ENCODE results near the gene BCL11B.

The BCL11B gene

DNA sequence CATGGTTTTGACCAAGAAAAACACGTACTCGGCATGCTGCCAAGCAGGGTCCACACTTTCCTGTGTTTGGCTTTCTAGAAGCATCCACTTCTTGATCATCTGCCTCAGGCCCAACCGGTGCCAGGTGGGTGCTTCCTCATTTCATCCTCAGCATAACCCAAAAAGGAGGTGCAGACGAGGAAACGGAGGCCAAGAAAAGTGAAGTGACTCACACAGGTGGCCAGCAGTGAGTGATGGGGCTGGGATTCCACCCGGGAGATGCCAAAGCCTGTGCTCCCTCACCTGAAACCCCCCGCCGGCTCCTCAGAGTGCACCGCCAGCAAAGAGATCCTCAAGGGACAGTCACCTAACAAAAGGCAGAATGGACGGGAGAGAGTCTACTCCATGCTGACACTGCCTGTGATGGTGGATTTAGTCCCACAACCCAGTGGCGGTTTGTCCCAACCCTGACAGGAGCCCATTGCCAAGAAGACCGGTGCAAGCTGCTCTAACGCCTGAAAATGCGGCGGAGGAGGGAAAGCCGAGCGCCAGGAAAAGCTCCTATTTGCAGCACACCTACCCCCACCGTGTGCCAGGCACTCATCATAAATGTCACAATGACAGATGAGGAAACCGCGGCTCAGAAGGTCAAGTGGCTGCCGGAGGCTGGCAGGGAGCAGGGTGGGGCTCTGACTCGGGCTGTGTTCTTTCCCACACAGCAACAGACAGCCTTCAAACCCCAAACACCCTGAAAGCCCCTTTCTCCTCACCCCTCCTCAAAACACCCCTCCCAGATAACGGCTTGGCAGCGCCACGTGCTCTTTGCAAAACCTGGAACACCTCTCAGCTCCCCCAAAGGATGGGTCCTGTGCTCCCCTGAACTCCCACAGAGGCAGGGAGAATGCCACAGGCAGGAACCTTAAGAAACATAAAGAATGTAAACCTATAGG lies 18.8 kb downstream of the BCL11B start:
- DNase-seq = peak in 1 of 3 experiments; percentile 44

DNA sequence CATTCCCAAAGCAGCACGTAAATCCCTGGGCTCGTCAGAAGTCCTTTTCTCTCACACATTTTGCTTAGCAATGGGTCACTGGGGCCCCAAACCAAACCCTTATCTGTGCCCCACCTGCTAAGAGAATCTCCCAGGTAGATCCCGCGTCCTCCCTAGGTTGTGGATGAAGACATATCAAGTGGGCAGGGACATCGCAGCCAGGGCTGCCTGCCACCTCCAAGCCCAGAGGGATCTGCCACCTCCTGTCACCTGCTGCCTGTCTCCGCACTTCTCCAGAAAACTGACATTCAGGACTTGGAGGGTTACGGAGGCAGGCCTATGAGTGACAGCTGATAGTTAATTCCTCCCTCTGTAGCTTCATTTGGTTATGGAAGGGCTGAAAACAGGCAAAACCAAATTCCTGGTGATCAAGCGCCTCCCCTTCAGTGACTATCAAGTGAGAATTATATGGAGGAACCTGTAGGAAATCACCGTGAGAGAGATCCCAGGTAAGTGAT lies 19.5 kb downstream of the BCL11B start:
- DNase-seq = no peak

DNA sequence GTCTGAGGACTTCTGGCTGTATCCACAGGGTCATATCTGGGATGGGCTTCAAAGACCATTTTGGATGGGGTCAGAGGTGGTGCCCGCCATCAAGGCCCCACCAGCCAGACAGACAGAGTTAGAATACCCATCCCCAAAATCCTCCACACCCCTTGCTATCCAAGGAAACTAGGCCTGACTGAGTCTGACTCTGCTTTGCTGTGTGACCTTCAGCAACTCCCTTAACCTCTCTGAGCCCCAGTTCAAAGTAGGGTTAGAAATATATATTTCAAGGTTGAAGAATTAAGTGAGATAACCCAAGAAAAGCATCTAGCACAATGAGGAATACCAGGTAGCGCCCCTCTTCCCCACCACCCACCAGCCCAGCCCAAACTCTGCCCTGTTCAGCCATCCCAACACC lies 20.3 kb downstream of the BCL11B start:
- DNase-seq = no peak

DNA sequence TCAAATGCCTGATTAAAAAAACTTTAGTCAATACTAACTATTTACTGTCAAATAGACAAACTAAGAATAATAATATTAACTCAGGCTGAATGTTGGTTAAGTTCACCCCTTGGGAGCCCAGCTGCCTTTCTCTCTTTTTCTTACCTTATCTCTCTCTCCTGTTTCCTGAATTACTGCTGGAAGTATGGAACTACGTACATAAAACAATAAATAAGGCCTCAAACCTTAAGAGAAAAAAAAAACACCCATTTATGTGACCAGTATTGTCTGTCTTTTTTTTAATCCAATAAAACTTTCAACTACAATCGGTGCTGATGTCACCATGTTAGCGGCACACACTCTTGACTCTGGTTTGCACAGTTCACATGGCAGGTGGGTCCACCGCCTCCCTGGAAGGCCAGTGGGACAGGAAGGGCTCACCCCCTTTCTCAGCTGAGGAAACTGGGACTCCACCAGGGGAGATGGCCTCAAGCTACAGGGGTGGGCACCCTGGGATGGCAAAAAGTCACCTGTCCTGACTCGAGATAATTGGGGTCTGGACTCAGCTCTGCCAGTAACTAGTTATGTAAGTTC lies 21.3 kb downstream of the BCL11B start:
- no peak for DNase-seq

DNA sequence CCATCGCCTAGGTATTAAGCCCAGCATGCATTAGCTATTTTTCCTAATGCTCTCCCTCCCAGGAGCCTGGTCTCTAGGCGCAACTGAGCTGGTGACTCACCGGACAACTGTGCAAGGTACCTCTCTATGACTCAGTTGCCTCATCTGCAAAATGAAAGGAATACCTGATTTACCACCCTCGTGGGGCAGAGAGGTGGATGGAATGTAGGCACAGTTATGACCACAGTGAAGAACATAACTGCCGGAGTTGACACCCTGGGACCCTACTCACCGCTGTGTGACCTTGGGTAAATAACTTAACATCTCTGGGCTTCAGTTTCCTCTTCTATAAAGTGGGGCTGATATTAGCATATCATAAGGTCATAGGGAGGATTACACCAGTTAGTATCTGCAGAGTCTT lies 22.6 kb downstream of the BCL11B start:
- DNase-seq = no peak

DNA sequence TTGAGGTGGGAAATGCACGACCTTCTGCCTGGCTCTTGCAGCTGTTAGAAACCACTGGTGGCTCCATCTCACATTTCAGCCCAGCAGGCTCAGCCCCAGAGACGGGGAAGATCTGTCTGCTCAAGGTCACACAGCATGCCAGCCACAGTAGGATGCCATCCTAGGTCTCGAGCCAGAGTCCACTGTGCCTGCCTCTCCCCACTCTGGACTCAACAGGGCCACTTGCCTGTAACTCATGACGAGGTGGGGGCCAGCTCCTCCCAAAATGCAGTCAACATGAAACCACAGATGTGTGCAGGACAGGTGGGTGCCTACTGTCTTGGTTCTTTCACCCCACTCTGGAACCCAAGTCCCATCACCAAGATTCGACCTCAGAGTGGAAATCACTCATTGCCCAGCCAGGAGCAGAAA lies 23.2 kb downstream of the BCL11B start:
- DNase-seq = no peak

DNA sequence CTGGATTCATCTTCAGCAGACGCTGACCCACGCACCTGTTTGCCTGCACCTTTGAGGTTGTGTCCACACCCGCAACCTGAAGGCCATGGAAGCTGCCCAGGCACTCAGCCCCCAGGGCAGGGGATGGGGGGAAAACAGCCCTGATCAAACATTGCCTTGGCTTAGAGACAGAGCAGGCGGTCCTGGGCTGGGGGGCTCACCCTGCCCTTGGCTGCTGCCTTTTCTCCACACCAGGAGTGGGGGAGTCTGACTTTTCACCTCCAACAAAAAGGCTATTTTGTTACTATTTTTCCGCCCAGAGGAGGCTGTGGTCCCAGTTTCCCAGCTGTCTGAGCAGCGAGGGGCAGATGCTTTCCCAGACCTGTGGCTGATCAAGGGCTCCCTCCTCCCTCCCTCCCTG lies 24.2 kb downstream of the BCL11B start:
- DNase-seq = no peak

DNA sequence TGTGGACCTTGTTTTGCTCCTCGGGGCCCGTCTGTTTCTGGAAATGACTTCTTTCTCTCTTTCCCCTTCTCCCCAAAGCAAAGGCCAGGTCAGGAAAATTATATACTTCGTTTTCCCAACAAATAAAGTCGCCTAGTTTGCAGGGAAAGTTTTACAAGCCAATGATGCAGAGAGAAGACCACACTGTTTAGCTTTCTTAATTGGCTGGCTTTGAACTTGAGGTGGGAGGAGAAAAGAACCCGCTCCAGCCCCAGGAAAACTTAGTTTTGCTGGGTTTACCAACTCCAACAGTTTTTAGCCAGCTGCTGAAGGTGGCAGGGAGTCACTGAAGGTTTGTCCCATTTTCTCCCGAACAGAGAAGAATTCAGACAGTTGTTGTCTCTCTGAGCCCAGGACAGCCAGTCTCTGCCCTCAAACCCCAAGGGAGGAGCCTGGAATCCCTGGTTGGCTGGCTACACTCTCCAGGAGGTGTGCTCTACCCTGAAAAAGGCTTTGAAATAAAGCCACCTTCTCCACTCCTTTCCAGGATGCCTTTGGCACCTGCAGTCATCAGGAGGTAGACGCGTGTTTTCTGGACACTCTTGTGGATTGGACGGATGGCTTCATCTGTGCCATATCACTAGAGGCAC lies 24.8 kb downstream of the BCL11B start:
- DNase-seq = no peak

DNA sequence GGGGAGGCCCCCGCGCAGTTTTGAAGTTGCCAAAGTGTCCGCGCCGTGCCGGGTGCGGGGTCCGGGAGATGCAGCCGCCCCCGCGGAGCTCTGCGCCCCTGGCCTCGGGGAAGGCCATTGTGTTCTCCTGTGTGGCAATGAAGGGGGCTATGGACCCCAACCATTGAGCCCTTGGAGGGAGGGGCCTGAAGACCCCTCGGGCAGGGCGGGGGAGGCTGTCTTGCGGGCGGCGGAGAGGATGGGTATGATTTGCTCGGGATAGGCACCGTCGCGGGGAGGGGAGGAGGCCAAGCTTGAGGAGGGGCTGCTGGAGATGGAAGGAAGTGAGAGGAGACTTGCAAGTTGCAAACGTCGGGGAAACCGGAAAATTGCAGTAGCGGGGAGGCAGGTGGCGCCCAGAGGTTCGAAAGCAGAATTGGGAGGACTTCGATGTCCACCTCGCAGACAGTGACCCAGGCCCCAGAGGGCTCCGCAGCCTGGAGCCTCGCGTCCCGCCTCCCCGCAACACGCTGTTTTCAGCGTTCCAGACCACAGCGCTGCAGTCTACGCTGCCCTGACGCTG lies 25.4 kb downstream of the BCL11B start:
- no peak for DNase-seq

DNA sequence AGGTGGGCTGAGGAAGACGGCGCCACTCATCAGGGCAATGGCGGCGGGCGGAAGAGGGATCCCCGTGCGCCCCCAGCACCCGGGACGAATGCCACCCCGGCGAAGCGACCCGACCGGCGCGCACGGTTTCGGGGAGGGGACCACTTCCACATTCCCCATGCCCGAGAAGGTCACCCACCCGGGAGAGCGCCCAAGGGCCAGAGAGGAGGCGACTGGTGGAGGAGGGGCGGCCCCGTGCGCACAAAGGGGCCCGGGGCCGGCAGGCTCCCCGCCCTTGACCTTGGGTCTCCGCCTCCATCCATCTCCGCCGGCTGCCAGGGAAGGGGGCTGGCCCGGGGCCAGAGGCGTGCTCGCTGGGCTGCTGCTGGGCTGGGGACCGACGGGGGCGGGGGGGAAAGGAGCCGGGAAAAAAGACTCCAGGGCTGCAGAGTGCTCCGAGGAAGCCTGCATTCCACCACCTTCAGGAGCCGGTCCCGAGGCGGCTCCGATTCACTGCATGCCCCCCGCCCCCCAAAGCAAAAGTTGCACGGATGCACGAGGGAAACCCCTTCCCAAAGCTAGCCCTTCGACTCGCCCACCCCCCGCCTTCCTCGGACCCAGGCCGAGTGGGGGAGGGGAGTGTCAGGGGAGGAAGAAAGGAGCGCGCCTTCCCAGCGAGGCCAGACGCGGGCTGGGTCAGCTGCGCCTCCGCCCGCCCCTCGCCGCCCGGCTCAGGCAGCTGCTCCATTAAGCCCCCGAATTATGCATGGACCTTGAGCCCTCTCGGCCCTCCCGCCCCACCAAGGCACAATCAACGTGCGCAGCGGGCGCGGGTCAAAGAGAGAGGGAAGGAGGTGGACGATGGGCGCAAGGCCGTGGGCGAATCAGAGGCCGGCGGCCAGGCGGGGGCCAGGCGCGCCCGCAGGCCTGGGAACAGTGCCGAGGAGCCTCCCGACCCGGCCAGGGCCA lies 26.2 kb downstream of the BCL11B start:
- no peak for DNase-seq

DNA sequence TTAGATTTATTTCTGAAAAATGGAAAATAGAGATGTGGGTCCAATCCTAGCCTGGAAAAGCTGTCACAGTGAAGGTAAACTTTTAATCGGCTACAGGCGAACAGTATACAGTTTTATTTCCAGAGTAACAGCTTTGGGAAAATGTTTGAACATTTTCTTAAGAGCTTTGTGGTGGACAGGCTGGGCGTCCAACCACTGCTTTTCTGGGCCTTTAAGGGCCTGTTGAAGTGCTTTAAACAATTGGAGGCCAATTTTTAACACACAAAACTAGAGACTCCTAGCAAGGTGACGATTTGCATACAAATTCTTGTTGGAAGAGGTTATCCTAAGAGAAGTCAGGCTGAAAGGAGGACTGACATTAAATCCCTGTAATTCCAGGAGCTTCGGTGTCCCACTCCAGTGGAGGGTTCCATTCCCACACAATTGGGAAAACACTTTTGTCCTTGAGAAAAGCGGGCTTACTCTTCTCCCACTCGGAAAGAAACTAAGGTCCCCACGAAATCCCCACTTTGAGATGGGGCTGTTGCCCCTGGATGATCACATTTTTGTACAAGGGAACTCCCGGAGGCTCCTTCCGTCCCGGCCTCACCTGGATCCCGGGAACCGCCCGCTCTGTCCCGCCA lies 26.9 kb downstream of the BCL11B start:
- no peak for DNase-seq

DNA sequence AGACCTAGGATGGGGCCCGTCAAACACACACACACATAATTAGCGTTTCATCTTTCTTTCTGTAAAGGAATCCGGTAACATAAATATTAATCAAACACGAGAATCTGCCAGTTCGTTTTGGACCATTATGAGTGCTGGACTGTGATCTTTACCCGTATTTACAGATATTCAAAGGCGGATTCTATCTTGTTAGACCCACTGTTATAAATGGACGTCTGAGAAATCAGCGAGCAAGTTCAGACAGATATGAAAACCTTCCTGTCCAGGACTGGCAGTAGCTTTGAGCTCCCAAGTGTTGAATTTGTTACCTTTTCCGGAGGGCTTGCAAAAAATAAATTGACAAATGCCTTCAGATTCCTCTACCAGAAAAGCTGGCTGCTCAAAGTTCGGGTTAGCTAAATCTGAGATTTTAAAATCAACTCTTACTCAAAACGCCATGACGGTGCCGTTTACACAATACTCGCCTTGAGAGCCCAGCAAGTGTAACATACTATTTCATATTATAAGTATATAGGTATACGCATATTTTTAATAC lies 27.6 kb downstream of the BCL11B start:
- no peak for DNase-seq

DNA sequence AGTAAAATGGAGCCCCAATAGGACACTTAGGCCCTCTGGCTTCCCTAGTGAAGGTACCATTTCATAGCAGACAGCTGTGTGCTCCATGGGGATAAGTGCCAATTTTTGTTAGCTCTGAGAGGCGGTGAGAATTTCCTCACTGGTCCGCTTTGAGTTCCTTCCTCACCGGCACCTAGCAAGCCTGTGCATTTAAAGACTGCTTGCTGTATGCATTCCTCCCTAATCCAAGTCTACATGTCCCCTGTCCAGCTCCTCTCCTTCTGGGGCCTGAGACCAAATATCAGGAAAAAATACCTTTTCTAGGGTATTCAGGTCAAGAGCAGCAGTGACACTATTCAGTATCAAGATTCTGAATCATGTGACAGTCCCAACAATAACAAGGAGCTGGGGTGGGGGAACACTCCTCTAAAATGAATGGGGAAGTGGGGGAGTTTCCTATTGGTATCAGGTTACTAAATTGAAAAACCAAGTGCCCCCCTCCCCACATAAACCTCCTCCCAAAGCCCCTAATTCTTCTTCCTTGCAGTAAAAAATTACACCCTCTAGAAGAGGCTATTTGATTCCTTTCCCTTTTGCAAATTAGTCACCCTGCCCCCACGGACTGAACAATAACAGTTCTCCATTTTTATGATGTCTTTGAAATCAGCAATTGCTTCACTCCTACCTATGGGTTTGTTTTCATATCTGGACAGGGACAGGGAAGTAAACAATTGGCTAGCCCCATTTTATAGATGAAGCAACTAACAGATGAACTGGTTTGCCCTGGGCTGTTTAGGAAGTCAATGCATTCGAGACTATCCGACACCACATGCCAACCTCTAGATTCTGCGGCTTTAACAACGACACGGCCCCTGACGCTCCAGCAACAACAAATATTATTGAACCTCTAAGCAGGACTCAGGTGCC lies 28.9 kb downstream of the BCL11B start:
- DNase-seq = no peak

DNA sequence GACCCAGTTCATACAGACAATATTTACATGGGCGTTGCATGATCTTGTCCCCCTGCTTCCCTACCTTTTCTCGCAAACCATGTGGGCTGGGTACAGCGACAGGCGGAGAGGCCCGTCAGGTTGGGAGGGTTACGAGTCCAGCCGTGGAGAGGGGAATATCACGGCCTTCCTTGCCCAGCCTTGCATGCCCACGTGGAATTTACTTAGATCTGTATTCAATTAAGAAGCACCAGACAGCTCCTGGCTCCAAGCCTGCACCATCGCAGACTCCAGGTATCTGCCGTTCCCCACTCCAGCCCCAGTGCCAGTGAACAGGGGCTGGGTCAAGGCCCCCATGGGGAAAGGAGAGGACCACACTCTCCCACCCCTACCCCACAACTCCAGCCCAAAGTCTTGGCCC lies 29.8 kb downstream of the BCL11B start:
- no peak for DNase-seq

DNA sequence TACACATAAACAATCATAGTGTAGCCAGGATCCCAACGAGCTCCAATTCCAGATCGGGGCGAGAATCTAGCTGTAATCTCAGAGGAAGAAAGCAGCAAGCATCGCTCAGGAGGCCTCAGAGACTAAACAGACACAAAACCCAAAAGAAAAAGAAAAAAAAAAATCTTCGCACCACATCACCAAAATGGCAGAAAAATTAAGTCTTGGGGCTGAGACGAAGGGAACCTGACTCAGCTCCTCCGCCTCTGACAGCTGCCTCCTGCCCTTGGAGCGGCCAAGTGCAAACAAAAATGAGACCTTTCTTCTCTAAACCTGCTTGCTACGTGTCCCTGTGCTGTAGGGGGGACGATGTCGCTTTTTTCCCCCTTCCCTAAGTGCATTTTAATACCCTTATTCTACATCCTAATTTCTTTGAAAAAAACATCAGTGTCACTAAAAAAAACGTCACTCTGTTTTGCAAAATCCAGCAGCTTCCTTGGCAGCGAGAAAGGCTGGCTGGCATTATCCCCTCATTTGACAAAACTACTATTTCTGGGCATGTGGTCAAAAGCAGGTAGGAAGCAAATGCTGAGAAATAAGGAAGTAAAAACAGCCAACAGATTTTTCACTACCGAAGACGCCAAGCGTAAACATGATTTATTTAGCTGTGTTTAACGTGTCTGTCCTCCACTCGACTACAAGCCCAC lies 30.5 kb downstream of the BCL11B start:
- DNase-seq = no peak

DNA sequence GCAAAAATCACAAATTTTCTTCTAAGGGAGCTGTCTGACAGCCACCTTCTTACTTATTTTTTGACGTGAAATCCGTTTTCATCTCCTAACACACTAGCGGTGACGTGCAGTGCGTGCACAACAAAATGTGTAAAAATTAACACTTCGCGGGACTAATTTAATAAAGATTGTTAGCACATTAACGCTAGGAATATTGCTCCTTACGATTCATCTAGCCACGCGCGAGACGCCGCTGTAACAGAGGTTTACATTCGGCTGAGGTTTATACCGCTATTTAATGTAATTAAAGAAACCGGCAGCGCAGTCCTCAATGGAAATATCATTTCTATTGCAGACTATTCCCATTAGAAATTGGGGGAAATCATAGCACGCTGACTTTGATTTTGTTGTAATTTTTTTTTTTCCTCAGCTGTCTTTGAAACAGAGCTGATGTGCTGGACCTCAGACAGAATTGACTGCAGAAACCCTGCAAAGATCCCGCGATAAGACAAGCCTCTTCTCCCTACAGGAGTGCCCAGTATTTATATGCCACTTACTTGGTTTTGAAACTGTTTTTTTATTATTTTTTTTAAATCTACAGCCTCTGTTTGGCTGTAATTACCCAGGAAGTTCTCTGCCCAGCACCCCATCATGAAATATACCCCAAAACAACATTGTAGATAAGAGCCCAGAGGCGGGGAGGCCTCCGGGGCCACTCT lies 31.2 kb downstream of the BCL11B start:
- DNase-seq = no peak

DNA sequence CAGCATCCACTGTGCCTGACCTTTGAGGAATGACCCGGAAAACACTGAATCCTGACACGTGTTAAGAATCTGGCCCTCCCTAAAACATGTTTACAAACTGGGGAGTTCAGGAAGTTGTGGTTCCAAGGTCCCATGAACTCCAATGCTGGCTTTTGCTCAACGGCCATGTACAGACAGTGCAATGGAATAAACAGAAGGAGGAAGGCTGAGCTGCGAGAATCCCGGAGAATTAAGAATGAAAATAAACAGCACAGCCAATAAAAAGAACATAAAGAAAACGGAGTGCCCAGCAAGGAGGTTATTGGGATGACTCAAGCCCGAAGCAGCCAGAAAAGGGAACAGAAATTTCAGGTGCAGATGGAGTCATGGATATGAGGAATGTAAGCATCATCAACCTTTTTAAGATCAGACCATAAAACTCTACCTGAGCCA lies 32.3 kb downstream of the BCL11B start:
- DNase-seq = no peak

DNA sequence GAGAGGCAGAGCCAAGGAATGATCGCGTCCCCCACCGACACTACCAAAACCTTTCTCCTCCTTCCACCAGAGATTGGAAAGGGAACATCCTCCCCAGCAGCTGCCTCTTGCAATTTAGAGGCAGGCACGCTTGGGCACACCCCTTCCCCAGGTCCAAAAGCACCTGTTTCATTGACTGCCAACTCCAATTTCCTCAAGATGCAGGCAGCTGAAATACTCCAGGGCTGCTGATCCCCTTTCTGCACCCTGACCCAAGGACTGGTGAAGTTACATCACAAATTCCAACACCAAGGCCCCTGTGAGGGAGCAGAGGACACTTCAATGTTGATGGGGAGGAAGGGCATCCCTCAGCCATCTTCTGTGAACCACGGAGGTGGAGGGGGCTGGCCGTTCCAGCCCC lies 33.8 kb downstream of the BCL11B start:
- DNase-seq = no peak

DNA sequence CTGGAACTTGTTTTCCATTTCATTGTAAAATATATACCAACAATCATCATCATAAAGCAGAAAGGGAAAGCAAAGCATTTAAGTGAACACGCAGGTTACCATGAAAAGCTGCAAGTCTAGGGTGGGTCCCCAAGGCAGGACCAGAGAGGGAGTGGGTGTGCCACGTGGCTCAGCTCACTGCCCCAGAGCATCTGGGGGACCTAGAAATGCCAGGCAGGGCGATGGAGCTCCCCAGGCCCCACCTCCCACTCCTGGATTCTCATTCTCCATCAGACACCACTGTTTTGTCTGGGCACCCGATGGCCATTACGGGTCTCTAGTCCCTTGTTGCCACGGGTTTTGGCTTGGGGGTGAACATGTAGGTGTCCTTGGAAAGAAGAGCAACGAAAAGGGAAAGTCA lies 34.7 kb downstream of the BCL11B start:
- no peak for DNase-seq

Data from NCI-H1417 (cell line).